Stimulated activated CD8-positive, alpha-beta memory T cell treated with anti-CD3 and anti-CD28 coated beads, Interleukin-2, amount 100 ng/mL, for 1 hour (primary cell): ENCODE data around the gene STXBP1.

ENCODE experiments used
- DNase-seq, 2 donors: peaks; one replicate each; pipeline ENCODE4 v3.0.0-alpha.2; 2020; ENCODE audit warnings: low read depth in 2 of 2

STXBP1 gene

GRCh38 chr9:127734747-127735529 is 122.9 kb downstream of the STXBP1 start, which contains the start of gene TOR2A:
Gene TOR2A, minus strand, starts transcription at chr9:127735294. Its CDS starts 24 bp downstream, at chr9:127735270.
- peak; percentile 97 to 98 for DNase-seq

- DNase-seq, result no peak
Observed at GRCh38 chr9:127735530-127736185, 123.6 kb downstream of the STXBP1 start.

DNA sequence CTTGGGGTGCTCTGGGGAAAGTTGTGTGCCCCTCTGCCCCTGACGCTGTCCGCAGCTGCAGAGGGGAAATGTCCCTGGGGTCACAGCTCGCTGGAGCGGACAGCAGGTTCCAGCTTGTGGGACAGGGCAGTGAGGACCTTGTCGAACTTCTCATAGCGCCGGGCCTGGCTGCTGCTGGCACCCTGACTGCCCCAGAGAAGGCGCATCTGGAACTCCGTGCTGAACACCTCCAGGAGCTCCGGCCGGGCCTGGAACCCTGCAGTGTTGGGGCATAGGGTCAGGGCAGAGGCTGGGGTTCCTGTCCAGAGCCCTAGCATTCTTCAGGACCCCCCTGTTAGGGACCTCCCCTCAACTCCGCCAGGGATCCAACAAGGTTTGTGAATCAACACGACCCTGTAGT is 126.6 kb downstream of the STXBP1 start:
- no peak for DNase-seq

GRCh38 chr9:127739614-127740330 is 127.7 kb downstream of the STXBP1 start:
- no peak for DNase-seq

DNA sequence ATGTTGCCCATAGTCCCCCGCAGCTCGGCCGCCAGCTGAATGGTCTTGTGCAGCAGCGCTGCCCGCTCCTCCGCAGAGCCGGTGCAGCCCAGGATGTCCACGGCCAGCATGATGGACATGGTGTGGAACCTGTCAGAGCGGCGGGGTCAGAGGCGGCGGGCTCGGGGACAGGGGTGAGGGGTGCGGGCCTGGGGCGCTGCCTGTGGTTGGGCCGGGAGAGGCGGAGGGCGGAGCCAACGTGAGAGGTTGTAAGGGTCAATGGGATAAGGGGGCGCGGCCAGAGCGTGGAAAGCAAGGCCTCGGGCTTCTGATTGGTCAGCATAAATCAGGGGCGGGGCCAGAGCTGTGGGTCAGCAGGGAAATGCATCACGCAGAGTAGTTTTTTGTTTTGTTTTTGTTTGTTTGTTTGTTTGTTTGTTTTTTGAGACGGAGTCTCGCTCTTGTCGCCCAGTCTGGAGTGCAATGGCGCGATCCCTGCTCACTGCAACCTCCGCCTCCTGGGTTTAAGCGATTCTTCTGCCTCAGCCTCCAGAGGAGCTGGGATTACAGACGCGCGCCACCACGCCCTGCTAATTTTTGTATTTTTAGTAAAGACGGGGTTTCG is 129.9 kb downstream of the STXBP1 start:
- no peak for DNase-seq
